K562 (cell line): ENCODE measurements around the gene GOLGA6L6.
"Not testable (repeated sequence)": the region's sequence is repeated elsewhere in the genome, so short reads cannot be mapped to it uniquely, and the experiment has no call there.

Source experiments
- FOXP1 ChIP-seq: sonication (generic); formaldehyde crosslinking; IDR thresholded peaks from 2 replicates; pipeline ENCODE4 v1.8.0; 2022; ENCODE audit warnings: mild to moderate bottlenecking, missing genetic modification reagents
- HDAC2 ChIP-seq: fragments of 450-650 bp; IDR thresholded peaks from 2 replicates; pipeline ENCODE4 v1.6.1; 2016; ENCODE audit warnings: mild to moderate bottlenecking
- SMAD4 ChIP-seq: fragments of 250-450 bp; sonication (Bioruptor Pico); conservative IDR thresholded peaks from 2 replicates; pipeline ENCODE4 v1.8.0; 2021; ENCODE audit warnings: inconsistent platforms, mild to moderate bottlenecking, moderate library complexity
- XRCC4 ChIP-seq: IDR thresholded peaks from one replicate; pipeline ENCODE4 v1.6.1; 2011; ENCODE audit not compliant: insufficient read depth, insufficient read length; ENCODE audit errors: extremely low read depth
- YY1 ChIP-seq, 3 experiments: IDR thresholded peaks; 2 replicates each; pipeline ENCODE4 v1.6.1; 2011; ENCODE audit warnings: low read length in 2 of 3, mild to moderate bottlenecking in 2 of 3, moderate library complexity in 2 of 3, borderline replicate concordance in 1 of 3, control low read depth in 1 of 3, low read depth in 1 of 3; ENCODE audit not compliant: insufficient read depth in 3 of 3, insufficient replicate concordance in 2 of 3, control insufficient read depth in 1 of 3, insufficient read length in 1 of 3; ENCODE audit errors: extremely low read depth in 1 of 3
- TF ChIP-seq, protein P1 (sequence below), 3 experiments: IDR thresholded peaks in 2 of 3; conservative IDR thresholded peaks in 1 of 3; 2 replicates each; pipeline ENCODE4 v1.5.1; 2011 to 2012; ENCODE audit warnings: low read length in 3 of 3, mild to moderate bottlenecking in 3 of 3, control low read depth in 2 of 3, improper control_type of control experiment in 1 of 3, inconsistent platforms in 1 of 3, low read depth in 1 of 3, mixed read lengths in 1 of 3, moderate library complexity in 1 of 3; ENCODE audit not compliant: insufficient read depth in 2 of 3
- TF ChIP-seq, protein P2 (sequence below), 2 experiments: fragments of 450-650 bp; IDR thresholded peaks; 2 replicates each; pipeline ENCODE4 v1.6.1; 2016; ENCODE audit warnings: mild to moderate bottlenecking in 2 of 2, borderline replicate concordance in 1 of 2, low read depth in 1 of 2, moderate library complexity in 1 of 2
- TF ChIP-seq, protein P3 (sequence below): fragments of 200-800 bp; sonication (Bioruptor generic); IDR thresholded peaks from 2 replicates; pipeline ENCODE4 v1.6.1; 2017; ENCODE audit warnings: missing genetic modification characterization, missing compliant biosample characterization
- TF ChIP-seq, protein P4 (sequence below): fragments of 250-450 bp; sonication (Bioruptor Pico); IDR thresholded peaks from 2 replicates; pipeline ENCODE4 v1.8.0; 2022; ENCODE audit warnings: inconsistent platforms, mild to moderate bottlenecking, moderate library complexity, borderline replicate concordance

DNA sequence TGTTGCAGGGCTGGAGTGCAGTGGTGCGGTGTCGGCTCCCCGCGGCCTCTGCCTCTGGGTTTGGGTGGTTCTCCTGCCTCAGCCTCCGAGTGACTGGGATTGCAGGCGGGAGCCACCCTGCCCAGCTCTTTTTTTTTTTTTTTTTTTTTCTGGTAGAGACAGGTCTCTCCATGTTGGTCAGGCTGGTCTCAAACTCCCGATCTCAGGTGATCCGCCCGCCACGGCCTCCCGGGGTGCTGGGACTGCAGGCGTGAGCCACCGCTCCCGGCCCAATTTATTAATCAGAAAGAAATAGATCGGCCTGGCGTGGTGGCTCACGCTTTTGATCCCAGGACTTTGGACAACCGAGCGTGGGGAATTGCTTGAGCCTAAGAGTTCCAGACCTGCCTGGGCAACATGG is 9.7 kb upstream of the GOLGA6L6 start:
- TF ChIP-seq, protein P1, sequence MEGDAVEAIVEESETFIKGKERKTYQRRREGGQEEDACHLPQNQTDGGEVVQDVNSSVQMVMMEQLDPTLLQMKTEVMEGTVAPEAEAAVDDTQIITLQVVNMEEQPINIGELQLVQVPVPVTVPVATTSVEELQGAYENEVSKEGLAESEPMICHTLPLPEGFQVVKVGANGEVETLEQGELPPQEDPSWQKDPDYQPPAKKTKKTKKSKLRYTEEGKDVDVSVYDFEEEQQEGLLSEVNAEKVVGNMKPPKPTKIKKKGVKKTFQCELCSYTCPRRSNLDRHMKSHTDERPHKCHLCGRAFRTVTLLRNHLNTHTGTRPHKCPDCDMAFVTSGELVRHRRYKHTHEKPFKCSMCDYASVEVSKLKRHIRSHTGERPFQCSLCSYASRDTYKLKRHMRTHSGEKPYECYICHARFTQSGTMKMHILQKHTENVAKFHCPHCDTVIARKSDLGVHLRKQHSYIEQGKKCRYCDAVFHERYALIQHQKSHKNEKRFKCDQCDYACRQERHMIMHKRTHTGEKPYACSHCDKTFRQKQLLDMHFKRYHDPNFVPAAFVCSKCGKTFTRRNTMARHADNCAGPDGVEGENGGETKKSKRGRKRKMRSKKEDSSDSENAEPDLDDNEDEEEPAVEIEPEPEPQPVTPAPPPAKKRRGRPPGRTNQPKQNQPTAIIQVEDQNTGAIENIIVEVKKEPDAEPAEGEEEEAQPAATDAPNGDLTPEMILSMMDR (IDR thresholded peaks at IDR 0.05 in 2 of 3, conservative IDR thresholded peaks at IDR 0.05 in 1 of 3; ENCODE audit: insufficient read depth in 2 of 3, low read depth in 1 of 3, low read length in 3 of 3), result not testable (repeated sequence)
- TF ChIP-seq, protein P2, sequence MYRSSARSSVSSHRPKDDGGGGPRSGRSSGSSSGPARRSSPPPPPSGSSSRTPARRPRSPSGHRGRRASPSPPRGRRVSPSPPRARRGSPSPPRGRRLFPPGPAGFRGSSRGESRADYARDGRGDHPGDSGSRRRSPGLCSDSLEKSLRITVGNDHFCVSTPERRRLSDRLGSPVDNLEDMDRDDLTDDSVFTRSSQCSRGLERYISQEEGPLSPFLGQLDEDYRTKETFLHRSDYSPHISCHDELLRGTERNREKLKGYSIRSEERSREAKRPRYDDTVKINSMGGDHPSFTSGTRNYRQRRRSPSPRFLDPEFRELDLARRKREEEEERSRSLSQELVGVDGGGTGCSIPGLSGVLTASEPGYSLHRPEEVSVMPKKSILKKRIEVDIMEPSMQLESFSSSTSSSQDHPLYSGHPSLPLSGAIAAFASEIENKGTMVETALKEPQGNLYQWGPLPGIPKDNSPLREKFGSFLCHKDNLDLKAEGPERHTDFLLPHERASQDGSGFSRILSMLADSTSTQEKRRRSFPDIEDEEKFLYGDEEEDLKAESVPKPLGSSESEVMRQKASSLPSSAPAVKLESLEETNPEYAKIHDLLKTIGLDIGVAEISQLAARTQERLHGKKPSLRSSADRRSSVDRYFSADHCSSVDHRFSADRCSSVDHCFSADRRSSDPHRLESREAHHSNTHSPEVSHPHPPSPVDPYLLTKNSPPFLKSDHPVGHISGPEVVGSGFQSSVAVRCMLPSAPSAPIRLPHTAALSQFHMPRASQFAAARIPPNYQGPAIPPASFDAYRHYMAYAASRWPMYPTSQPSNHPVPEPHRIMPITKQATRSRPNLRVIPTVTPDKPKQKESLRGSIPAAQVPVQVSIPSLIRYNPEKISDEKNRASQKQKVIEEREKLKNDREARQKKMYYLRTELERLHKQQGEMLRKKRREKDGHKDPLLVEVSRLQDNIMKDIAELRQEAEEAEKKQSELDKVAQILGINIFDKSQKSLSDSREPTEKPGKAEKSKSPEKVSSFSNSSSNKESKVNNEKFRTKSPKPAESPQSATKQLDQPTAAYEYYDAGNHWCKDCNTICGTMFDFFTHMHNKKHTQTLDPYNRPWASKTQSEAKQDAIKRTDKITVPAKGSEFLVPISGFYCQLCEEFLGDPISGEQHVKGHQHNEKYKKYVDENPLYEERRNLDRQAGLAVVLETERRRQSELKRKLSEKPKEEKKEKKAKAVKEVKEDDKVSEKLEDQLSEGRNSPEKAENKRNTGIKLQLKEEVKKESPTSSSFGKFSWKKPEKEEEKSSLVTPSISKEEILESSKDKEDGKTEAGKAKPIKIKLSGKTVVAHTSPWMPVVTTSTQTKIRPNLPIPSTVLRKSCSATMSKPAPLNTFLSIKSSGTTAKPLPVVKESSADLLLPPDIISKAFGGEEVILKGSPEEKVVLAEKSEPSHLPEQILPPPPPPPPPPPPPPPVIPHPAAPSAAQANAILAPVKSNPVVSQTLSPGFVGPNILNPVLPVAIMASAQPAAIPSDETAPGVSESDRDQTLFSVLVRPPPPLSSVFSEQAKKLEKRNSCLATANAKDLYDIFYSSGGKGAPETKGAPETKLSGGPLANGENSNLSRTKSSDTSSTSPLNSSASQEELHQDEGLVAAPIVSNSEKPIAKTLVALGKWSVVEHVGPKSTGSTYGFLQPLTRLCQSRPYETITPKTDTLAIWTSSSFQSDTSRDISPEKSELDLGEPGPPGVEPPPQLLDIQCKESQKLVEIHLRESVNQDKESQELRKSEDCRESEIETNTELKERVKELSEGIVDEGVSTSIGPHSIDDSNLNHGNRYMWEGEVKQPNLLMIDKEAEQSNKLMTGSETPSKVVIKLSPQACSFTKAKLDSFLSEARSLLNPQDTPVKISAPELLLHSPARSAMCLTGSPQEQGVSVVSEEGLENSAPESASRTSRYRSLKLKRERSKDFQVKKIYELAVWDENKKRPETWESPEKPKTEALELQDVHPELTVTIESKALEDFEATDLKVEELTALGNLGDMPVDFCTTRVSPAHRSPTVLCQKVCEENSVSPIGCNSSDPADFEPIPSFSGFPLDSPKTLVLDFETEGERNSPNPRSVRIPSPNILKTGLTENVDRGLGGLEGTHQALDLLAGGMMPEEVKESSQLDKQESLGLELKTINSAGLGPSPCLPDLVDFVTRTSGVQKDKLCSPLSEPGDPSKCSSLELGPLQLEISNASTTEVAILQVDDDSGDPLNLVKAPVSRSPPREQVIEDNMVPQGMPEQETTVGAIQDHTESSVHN (IDR thresholded peaks at IDR 0.05; ENCODE audit: borderline replicate concordance in 1 of 2, low read depth in 1 of 2), result not testable (repeated sequence)
- not testable (repeated sequence) for TF ChIP-seq YY1 (IDR thresholded peaks at IDR 0.05; ENCODE audit: borderline replicate concordance in 1 of 3, control insufficient read depth in 1 of 3, extremely low read depth in 1 of 3, insufficient read depth in 3 of 3, insufficient read length in 1 of 3, insufficient replicate concordance in 2 of 3, low read depth in 1 of 3, low read length in 2 of 3); HDAC2; XRCC4; FOXP1 (CRISPR knock-in tag); SMAD4 (CRISPR knock-in tag)
- TF ChIP-seq, protein P3, sequence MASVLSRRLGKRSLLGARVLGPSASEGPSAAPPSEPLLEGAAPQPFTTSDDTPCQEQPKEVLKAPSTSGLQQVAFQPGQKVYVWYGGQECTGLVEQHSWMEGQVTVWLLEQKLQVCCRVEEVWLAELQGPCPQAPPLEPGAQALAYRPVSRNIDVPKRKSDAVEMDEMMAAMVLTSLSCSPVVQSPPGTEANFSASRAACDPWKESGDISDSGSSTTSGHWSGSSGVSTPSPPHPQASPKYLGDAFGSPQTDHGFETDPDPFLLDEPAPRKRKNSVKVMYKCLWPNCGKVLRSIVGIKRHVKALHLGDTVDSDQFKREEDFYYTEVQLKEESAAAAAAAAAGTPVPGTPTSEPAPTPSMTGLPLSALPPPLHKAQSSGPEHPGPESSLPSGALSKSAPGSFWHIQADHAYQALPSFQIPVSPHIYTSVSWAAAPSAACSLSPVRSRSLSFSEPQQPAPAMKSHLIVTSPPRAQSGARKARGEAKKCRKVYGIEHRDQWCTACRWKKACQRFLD (CRISPR knock-in tag), result not testable (repeated sequence)
- TF ChIP-seq, protein P4, sequence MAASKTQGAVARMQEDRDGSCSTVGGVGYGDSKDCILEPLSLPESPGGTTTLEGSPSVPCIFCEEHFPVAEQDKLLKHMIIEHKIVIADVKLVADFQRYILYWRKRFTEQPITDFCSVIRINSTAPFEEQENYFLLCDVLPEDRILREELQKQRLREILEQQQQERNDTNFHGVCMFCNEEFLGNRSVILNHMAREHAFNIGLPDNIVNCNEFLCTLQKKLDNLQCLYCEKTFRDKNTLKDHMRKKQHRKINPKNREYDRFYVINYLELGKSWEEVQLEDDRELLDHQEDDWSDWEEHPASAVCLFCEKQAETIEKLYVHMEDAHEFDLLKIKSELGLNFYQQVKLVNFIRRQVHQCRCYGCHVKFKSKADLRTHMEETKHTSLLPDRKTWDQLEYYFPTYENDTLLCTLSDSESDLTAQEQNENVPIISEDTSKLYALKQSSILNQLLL (CRISPR knock-in tag), result not testable (repeated sequence)
